NCI-H226 (cell line): ENCODE results near the gene AGGF1.
A peak's percentile ranks its signal among the peaks of the same experiment; 100 is the strongest.
"Not testable (repeated sequence)": the region's sequence is repeated elsewhere in the genome, so short reads cannot be mapped to it uniquely, and the experiment has no call there.

Experiments
- DNase-seq: peaks from one replicate; pipeline ENCODE4 v3.0.0-alpha.2; 2015

Gene AGGF1

GRCh38 chr5:77030097-77031071 lies at the start of gene AGGF1:
Gene AGGF1, plus strand, starts transcription at chr5:77030404. Its CDS starts 363 bp downstream, at chr5:77030767.
- peak; percentile 96 for DNase-seq

- no peak for DNase-seq
Measured at GRCh38 chr5:76980518-76981144, 49.6 kb upstream of the AGGF1 start.

DNA sequence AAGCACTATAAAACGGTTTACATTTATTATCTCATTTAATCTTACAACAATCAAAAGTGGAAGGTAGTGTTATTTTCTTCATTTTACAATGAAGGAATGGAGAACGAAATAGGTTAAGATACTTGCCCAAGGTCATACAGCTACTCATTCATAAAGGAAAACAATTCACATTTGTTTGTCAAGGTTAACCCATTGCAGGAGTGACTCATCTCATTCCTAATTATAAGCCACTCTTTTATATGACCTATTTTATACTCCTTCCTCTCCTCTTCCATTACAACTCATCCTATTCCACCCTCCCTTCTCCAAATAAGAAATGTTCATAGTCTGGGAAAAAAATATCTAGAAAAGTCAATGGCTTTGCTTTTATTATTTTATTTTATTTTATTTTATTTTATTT lies 47.8 kb upstream of the AGGF1 start:
- DNase-seq: no peak

- peak; percentile 60 for DNase-seq
Measured at GRCh38 chr5:76983468-76983867, 46.7 kb upstream of the AGGF1 start.

DNA sequence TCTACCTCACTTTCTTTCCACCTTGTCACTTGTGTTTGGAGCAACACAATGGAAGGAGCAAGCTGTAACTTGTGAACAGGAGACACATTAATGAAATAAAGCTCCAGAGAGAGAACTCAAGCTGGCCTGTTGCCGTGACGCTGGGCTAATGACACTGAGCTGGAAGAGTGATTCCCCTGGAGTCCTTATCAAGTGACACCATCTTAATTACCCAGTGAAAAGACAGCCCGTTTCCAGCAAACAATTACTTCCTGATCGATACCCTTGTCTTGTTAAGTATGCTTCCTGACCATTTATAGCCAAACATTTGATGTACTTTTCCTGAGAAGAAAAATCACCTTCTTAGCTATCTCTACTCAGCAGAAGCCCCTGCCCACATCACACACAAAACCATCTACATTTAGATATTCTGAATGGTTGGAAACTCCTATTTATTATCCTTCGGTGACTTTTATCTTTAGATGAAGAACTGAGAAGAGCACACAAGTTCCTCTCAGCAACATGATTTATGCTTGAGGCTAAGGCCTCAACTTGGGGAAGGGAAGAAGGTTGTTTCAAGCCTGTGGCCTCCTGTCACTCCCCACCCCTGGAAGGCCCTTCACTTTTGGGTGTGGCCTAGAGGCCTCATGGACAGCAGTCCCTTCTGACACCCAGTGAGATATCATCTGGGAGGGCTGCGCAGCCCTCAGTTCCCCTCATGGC lies 43.2 kb upstream of the AGGF1 start:
- no peak for DNase-seq

DNA sequence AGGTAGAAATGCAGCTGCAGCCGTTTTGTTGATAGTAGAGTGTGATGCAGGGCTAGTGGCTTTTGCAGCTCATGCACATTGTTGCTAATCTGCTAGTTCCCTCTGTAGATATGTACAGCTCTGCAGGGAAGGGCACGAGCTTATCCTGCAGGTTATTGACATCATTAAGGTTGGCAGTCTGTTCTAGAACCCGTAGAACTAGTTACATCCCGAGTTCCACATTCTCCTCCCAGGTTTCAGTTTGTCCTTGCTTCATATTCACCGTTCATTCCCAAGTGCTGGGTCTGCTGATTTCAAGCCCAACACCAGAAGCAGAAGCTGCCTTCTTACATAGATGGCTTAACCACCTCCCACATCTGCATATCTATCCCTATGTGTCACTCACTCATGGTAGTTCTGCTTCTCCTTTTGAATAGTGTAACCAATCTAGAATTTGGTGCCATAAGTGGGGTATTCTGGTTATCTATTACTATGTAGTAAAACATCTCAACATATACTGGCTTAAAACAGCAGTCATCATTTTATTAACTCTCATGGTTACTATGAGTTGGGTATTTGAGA lies 39.2 kb upstream of the AGGF1 start:
- DNase-seq: peak; percentile 9

DNA sequence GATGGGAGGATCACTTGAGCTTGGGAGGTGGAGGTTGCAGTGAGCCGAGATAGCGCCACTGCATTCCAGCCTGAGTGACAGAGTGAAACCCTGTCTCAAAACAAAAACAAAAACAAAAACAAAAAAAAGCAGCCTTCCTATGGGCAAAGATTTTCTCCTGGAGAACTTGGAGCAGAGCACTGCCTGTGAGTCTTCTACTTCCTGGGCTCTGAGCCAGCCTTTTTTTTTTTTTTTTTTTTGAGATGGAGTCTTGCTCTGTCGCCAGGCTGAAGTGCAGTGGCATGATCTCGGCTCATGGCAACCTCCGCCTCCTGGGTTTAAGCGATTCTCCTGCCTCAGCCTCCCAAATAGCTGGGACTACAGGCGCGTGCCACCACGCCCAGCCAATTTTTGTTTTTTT lies 36.8 kb upstream of the AGGF1 start:
- DNase-seq: not testable (repeated sequence)

DNA sequence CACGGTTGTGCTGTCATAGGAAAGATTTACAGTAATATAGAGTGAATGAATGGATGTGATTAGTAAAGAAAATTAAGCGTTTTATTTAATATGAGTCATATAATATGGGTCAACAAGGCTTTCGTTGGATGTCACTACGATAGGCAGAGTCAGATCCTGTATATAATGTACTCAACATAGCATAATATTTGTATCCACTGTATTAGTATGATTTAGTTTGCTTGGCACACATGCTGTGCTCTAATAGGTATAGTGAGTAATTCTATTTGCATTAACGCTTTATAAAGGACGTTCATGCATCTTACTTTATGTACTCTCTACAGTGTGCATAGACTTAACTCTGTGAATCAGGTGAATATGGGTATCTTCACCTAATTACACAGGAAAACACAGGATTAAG lies 35.9 kb upstream of the AGGF1 start:
- DNase-seq: no peak

DNA sequence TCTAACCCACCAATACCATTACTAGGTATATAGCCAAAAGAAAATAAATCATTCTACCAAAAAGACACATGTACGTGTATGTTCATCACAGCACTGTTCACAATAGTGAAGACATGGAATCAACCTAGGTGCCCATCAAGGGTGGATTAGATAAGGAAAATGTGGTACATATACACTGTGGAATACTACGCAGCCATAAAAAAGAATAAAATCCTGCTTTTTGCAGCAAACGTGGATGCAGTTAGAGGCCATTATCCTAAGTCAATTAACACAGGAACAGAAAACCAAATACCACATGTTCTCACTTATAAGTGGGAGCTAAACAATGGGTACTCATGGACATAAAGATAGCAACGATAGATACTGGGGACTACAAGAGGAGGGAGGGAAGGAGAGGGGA lies 32.0 kb upstream of the AGGF1 start:
- DNase-seq: not testable (repeated sequence)

DNA sequence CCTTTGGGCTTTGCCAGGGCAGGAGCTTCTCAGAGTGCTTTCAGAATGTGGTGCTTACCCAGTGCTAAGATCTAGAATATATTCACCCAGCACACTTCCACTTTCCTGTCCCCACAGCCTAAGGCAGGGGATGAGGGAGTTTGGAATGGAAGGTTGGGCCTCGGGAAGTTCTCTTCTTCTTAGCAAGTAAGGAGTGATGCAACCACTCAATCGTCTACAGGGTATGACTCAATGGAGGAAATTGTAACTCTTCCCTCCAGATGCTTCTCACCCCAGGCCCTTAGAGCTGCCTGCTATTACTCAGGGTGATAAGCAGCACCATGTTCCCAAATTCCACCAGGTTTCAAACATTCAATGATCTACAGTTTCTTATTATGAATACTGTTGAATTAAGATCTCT lies 30.8 kb upstream of the AGGF1 start:
- peak; percentile 97 for DNase-seq

DNA sequence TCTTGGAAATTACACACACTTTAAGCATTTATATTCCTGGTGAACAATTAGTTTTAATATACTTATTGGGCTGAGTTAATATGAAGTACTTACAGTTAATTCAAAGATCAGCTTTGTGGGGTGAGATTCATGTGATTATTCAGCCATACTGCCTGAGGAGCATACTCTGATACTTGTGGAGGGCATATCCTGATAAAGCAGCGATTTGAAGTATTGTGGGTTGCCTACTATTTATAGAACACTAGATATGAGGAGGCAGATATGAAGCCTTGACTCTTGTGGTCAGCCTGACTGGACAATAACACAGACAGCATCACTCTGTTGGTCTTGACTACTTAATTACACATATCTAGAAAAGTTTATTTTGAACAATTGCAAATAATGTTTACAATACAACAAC lies 27.0 kb upstream of the AGGF1 start:
- peak; percentile 47 for DNase-seq

- DNase-seq: no peak
Measured at GRCh38 chr5:77006124-77006523, 24.1 kb upstream of the AGGF1 start.

DNA sequence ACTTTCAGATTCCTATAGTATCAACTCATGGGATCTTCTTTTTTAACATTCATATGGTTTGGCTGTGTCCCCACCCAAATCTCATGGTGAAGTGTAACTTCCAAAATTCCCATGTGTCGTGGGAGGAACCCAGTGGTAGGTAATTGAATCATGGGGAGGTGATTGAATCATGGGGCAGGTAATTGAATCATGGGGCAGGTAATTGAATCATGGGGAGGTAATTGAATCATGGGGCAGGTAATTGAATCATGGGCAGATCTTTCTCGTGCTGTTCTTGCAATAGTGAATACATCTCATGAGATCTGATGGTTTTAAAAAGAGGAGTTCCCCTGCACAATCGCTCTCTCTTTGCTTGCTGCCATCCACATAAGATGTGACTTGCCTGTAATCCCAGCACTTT lies 21.8 kb upstream of the AGGF1 start:
- no peak for DNase-seq

DNA sequence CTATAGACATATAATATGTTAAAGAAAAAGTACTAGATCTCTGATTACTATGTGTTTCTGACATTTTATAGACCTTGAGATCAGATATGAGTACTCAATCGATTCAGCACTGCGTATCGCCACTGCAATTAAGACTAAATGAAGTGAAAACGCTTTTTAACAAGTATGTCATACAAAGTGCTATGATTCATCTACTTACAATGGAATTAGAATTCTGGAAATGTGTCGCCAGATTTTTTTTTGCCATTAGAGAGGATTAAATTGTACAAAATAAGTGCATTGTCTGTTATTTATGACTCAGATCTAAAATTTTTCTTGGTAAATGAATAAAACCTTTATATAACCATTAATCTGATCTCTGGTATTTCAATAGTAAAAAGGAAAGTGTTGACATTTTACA lies 20.0 kb upstream of the AGGF1 start:
- DNase-seq: no peak

GRCh38 chr5:77011498-77011897 lies 18.7 kb upstream of the AGGF1 start:
- no peak for DNase-seq

DNA sequence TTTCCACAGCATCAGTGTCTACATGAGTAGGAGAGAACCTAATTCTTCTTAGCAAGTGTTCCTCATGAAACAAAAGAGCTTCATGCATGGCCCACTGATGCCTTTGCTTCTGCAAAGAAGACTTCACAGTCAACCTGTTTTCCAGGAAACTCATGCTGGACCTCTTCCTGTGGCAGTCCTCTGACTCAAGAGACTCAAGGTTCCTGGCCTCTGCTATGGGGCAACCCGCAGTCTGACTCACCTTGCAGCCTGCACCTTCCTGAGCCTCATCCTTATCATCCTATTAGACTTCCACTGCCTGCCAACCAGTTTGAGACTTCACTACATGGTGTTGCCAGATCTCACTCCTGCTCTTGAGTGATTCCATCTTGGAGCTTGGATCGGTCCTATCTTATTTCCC lies 17.6 kb upstream of the AGGF1 start:
- peak; percentile 76 for DNase-seq

GRCh38 chr5:77015938-77016569 lies 14.2 kb upstream of the AGGF1 start:
- DNase-seq: no peak

- no peak for DNase-seq
Measured at GRCh38 chr5:77016962-77017361, 13.2 kb upstream of the AGGF1 start.

- no peak for DNase-seq
Measured at GRCh38 chr5:77017668-77018067, 12.5 kb upstream of the AGGF1 start.

DNA sequence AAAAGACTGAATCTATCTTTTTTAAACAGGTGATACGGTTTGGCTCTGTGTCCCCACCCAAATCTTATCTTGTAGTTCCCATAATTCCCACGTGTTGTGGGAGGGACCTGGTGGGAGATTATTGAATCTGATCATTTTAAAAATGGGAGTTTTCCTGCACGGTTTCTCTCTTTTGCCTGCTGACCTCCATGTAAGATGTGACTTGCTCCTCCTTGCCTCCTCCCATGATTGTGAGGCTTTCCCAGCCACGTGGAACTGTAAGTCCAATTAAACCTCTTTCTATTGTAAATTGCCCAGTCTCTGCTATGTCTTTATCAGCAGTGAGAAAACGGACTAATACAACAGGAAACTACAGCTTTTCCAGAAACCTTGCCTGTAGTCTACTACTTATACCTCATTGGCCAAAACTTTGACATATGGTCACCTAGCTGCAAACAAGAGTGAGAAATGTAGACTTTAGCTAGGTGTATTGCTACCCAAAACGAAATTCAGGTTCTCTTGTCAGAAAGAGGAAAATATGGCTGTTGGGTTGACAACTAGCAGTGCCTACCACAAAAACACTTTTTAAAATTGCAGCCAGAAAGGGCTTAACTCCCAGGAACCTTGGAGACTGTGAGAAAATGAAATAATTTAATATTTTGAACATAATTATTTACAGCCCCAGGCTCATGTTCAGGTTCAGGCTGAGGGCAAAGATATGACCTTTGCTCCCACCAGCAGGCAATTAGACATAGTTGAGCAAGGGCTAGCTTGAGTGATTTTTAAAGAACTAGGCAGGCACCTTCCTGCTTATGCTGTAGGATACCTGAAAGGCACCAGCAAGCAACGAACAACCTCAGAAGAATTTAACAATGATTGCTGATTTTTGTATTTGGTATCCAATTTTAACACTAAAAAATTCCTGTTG lies 7.4 kb upstream of the AGGF1 start:
- no peak for DNase-seq

DNA sequence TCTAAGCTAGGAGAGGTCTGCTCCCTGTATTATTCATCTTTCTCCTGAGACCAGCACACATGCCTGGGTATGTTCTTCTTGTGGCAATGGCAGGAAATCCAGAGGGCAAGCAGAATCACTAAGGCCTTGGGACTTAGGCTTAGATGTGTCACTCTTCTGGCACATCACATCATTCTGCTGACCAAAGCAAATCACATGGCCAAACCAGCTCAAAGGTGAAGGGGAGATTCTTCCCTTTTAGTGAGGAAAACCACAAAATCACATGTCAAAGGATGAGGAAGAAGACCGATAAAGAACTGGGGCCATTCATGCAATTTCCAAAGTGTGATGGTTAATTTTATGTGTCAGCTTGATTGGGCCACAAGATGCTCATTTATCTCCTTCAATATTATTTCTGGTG lies 5.7 kb upstream of the AGGF1 start:
- DNase-seq: no peak
